HCT116 (cell line): Measurements from ENCODE around the gene ZBTB5. TPM values are rescaled to one million over a fixed set of nuclear protein-coding genes. Genes with fewer than 3 reads are reported as not detected.

Experiments
- ATAC-seq: fragments of 200-7000 bp; cut with Tn5 transposase; 2 replicates; pipeline ENCODE4 v1.9.1; 2020; ENCODE audit warnings: mild to moderate bottlenecking, moderate library complexity
- BruUV-seq: library from RNA; stranded (reverse); fragments of 400-500 nt; replicated peaks from 2 replicates; lab custom pipeline; 2021; lab: Mats Ljungman, UMichigan
- CTCF ChIA-PET: fragments of 300-600 bp; sonication (Branson Sonifier 250); formaldehyde crosslinking; loops from one replicate; lab custom pipeline; 2021; ENCODE audit warnings: antibody characterized with exemption; lab: Charles Lee
- POLR2A ChIA-PET: fragments of 300-600, 350-600 bp; sonication (Branson Sonifier 250); formaldehyde crosslinking; loops from one replicate; lab custom pipeline; 2021; ENCODE audit warnings: antibody characterized with exemption; lab: Charles Lee
- RAD21 ChIA-PET, 2 experiments: fragments of 300-600 bp; sonication (Branson Sonifier 250); formaldehyde crosslinking; loops; one replicate each; lab custom pipeline; 2023; ENCODE audit warnings: low total read pairs in 2 of 2; ENCODE audit not compliant: uncharacterized antibody in 2 of 2, unreplicated experiment in 2 of 2, low non-redundant PET in 1 of 2; lab: Charles Lee
- DNase-seq: peaks from one replicate; pipeline ENCODE4 v3.0.0-alpha.2; 2010; ENCODE audit warnings: low read depth, low spot score
- H2AFZ ChIP-seq: fragments of 200-600 bp; shearing (Covaris generic), sonication (generic); 2 replicates; pipeline ENCODE4 v1.6.1; 2017; ENCODE audit warnings: low read depth, mixed run types, mixed read lengths, antibody characterized with exemption, low read length; ENCODE audit not compliant: poor library complexity, severe bottlenecking
- H3K27ac ChIP-seq: 2 replicates; pipeline ENCODE4 v1.5.1; 2012; ENCODE audit warnings: low read depth, low read length
- H3K27me3 ChIP-seq: fragments of 200-600 bp; sonication (generic); 2 replicates; pipeline ENCODE4 v1.6.1; 2016; ENCODE audit warnings: mixed run types, low read length, mixed read lengths; ENCODE audit not compliant: insufficient read depth
- H3K36me3 ChIP-seq, 2 experiments: fragments of 200-500 bp in 1 of 2; fragments of 200-600 bp in 1 of 2; sonication (Bioruptor generic) in 1 of 2; sonication (generic) in 1 of 2; 2 replicates each; pipeline versions ENCODE4 v1.5.1 to v1.6.1; 2014 to 2016; ENCODE audit warnings: low read length in 2 of 2, inconsistent platforms in 1 of 2, mixed read lengths in 1 of 2, mixed run types in 1 of 2; ENCODE audit not compliant: insufficient read depth in 2 of 2, control insufficient read depth in 1 of 2
- H3K4me1 ChIP-seq, 2 experiments: fragments of 200-600 bp in 1 of 2; sonication (generic) in 1 of 2; 2 replicates each; pipeline versions ENCODE4 v1.5.1 to v1.6.1; 2012 to 2017; ENCODE audit warnings: low read length in 2 of 2, inconsistent platforms in 1 of 2, mild to moderate bottlenecking in 1 of 2, mixed read lengths in 1 of 2, mixed run types in 1 of 2, moderate library complexity in 1 of 2; ENCODE audit not compliant: insufficient read depth in 2 of 2, control insufficient read depth in 1 of 2
- H3K4me2 ChIP-seq: fragments of 200-600 bp; sonication (generic); 2 replicates; pipeline ENCODE4 v1.6.1; 2017; ENCODE audit warnings: mixed run types, low read length, mixed read lengths
- H3K4me3 ChIP-seq, 2 experiments: fragments of 200-600 bp in 1 of 2; sonication (generic) in 1 of 2; replicated peaks in 1 of 2; 2 replicates each; pipeline ENCODE4 v1.5.1; 2011 to 2016; ENCODE audit warnings: low read length in 2 of 2, control low read depth in 1 of 2, low read depth in 1 of 2, mild to moderate bottlenecking in 1 of 2, mixed read lengths in 1 of 2, mixed run types in 1 of 2
- H3K79me2 ChIP-seq: fragments of 200-600 bp; sonication (generic); 2 replicates; pipeline ENCODE4 v1.6.1; 2017; ENCODE audit warnings: mild to moderate bottlenecking, mixed run types, low read length, moderate library complexity, mixed read lengths; ENCODE audit not compliant: insufficient read depth
- H3K9ac ChIP-seq: fragments of 200-600 bp; sonication (generic); 2 replicates; pipeline ENCODE4 v1.6.1; 2016; ENCODE audit warnings: low read length, mixed read lengths
- H3K9me2 ChIP-seq: fragments of 200-600 bp; sonication (generic), shearing (Covaris generic); 2 replicates; pipeline ENCODE4 v1.6.1; 2017; ENCODE audit warnings: mixed run types, mild to moderate bottlenecking, moderate library complexity; ENCODE audit not compliant: insufficient read depth
- H3K9me3 ChIP-seq, 2 experiments: fragments of 200-500 bp in 1 of 2; fragments of 200-600 bp in 1 of 2; sonication (Bioruptor generic) in 1 of 2; sonication (generic) in 1 of 2; 2 replicates each; pipeline ENCODE4 v1.6.1; 2014 to 2017; ENCODE audit warnings: low read length in 2 of 2, mixed read lengths in 2 of 2, inconsistent platforms in 1 of 2, low read depth in 1 of 2, mild to moderate bottlenecking in 1 of 2, mixed run types in 1 of 2, moderate library complexity in 1 of 2; ENCODE audit not compliant: control insufficient read depth in 1 of 2, insufficient read depth in 1 of 2
- H4K20me1 ChIP-seq: fragments of 200-600 bp; sonication (generic), shearing (Covaris generic); 2 replicates; pipeline ENCODE4 v1.6.1; 2017; ENCODE audit warnings: mixed run types, mild to moderate bottlenecking, moderate library complexity; ENCODE audit not compliant: insufficient read depth
- CEBPB ChIP-seq: IDR thresholded peaks from 2 replicates; pipeline ENCODE4 v1.6.1; 2012; ENCODE audit warnings: low read depth
- EGR1 ChIP-seq: IDR thresholded peaks from 2 replicates; pipeline ENCODE4 v1.6.1; 2012; ENCODE audit warnings: low read depth
- ELF1 ChIP-seq: IDR thresholded peaks from 2 replicates; pipeline ENCODE4 v1.6.1; 2012; ENCODE audit warnings: low read depth, borderline replicate concordance
- EZH2 ChIP-seq: fragments of 200-600 bp; sonication (generic); IDR thresholded peaks from 2 replicates; pipeline ENCODE4 v1.6.1; 2017; ENCODE audit warnings: antibody characterized with exemption, mixed run types
- EZH2phosphoT487 ChIP-seq: fragments of 200-600 bp; IDR thresholded peaks from 2 replicates; pipeline ENCODE4 v1.6.1; 2018; ENCODE audit warnings: antibody characterized with exemption, borderline replicate concordance
- FOSL1 ChIP-seq: IDR thresholded peaks from 2 replicates; pipeline ENCODE4 v1.6.1; 2012; ENCODE audit warnings: low read depth
- JUND ChIP-seq: IDR thresholded peaks from 2 replicates; pipeline ENCODE4 v1.6.1; 2012
- MAX ChIP-seq: IDR thresholded peaks from 2 replicates; pipeline ENCODE4 v1.6.1; 2012
- POLR2AphosphoS5 ChIP-seq: IDR thresholded peaks from 2 replicates; pipeline ENCODE4 v1.6.1; 2011; ENCODE audit warnings: mild to moderate bottlenecking, low read depth, low read length, moderate library complexity
- SP1 ChIP-seq: IDR thresholded peaks from 2 replicates; pipeline ENCODE4 v1.6.1; 2012; ENCODE audit warnings: low read depth
- YY1 ChIP-seq: IDR thresholded peaks from 2 replicates; pipeline ENCODE4 v1.6.1; 2011; ENCODE audit warnings: low read length, low read depth, moderate library complexity, mild to moderate bottlenecking; ENCODE audit not compliant: insufficient replicate concordance; ENCODE audit errors: extremely low read depth
- ZBTB33 ChIP-seq: IDR thresholded peaks from 2 replicates; pipeline ENCODE4 v1.6.1; 2011; ENCODE audit warnings: mild to moderate bottlenecking, low read length, moderate library complexity; ENCODE audit not compliant: insufficient replicate concordance; ENCODE audit errors: extremely low read depth
- intact Hi-C: fragments of 100-400 bp; cut with micrococcal nuclease; formaldehyde crosslinking; loops from 2 replicates; pipeline ENCODE4 v1.10.0; 2022
- total RNA-seq: library from RNA; stranded (reverse); gene quantifications from one replicate; pipeline ENCODE4 v1.2.1, GENCODE V29; 2021; ENCODE audit not compliant: unreplicated experiment

Gene ZBTB5
- total RNA-seq, 1 experiment from 2014 or later, result 22.3 TPM

- Histone ChIP-seq H3K4me1 (peaks cover 7 to 26% of the 10 kb centered on the region in 2 experiments), H3K79me2 (no peaks in the 10 kb centered on the region), H4K20me1 (no peaks in the 10 kb centered on the region), H3K4me3 (no peak overlapping the region)
- intact Hi-C loops, result no loop called here
- POLR2A ChIA-PET, result no interaction called here
- TF ChIP-seq POLR2AphosphoS5 (no peak), CEBPB (no peak), YY1 (no peak), FOSL1 (no peak), EZH2phosphoT487 (no peak)
- TF ChIP-seq, all 23 proteins: peak for 0
- no peak overlapping the region for H3K27ac ChIP-seq
- H2AFZ ChIP-seq, result no peak overlapping the region
- DNase-seq (no peak), ATAC-seq (no peak)
- no peaks in the 10 kb centered on the region for H3K36me3 ChIP-seq
- no peak overlapping the region for H3K4me2 ChIP-seq
- no peak overlapping the region for H3K9ac ChIP-seq
- H3K27me3 ChIP-seq, result no peaks in the 10 kb centered on the region
- no TSS peak for BruUV-seq
- ChIA-PET RAD21 (no interaction called here), CTCF (no interaction called here)
- H3K9me3 ChIP-seq, result no peaks in the 10 kb centered on the region
- H3K9me2 ChIP-seq, result no peaks in the 10 kb centered on the region
These were observed 59.4 kb downstream of the ZBTB5 start for GRCh38 chr9:37405764-37406380.

- intact Hi-C loops, result no loop called here
- POLR2A ChIA-PET, result no interaction called here
- Histone ChIP-seq H3K9ac (no peak overlapping the region), H3K27me3 (no peaks in the 10 kb centered on the region), H3K4me2 (no peak overlapping the region), H3K9me3 (no peaks in the 10 kb centered on the region), H3K36me3 (no peaks in the 10 kb centered on the region), H3K4me3 (no peak overlapping the region), H2AFZ (no peak overlapping the region), H3K79me2 (no peaks in the 10 kb centered on the region), H3K9me2 (no peaks in the 10 kb centered on the region), H3K4me1 (peaks cover 7 to 25% of the 10 kb centered on the region in 2 experiments), H3K27ac (no peak overlapping the region), H4K20me1 (no peaks in the 10 kb centered on the region)
- no TSS peak for BruUV-seq
- DNase-seq, result no peak
- no peak for ATAC-seq
- CTCF ChIA-PET, result no interaction called here
- RAD21 ChIA-PET, result no interaction called here
- TF ChIP-seq MAX (no peak), EGR1 (no peak), ELF1 (no peak), JUND (no peak), SP1 (no peak), EZH2 (no peak), ZBTB33 (no peak)
These were observed 59.9 kb downstream of the ZBTB5 start for GRCh38 chr9:37405350-37405749.
